Gastroesophageal sphincter (tissue), 4 donors: ENCODE data around the gene OPCML. TPM values are rescaled to one million over a fixed set of nuclear protein-coding genes. Genes with fewer than 3 reads are reported as not detected.

ENCODE experiments used
- ATAC-seq: fragments of 150-250 bp; one replicate; pipeline ENCODE4 v1.9.1; 2016; ENCODE audit warnings: mild to moderate bottlenecking, moderate library complexity
- H3K27ac ChIP-seq, 4 donors: fragments of 200-600 bp; sonication (generic) in 3 of 4; 1 replicate in 3 of 4; 2 replicates in 1 of 4; pipeline ENCODE4 v1.5.1; 2016 to 2019
- H3K27me3 ChIP-seq: fragments of 200-600 bp; sonication (generic); one replicate; pipeline ENCODE4 v1.5.1; 2019
- H3K36me3 ChIP-seq, 2 donors: fragments of 200-600 bp; sonication (generic); one replicate each; pipeline ENCODE4 v1.5.1; 2019; ENCODE audit warnings: control low read depth in 1 of 2
- H3K4me1 ChIP-seq, 3 donors: fragments of 200-600 bp; sonication (generic); 1 replicate in 2 of 3; 2 replicates in 1 of 3; pipeline ENCODE4 v1.5.1; 2016 to 2019; ENCODE audit warnings: control low read depth in 2 of 3
- H3K4me3 ChIP-seq, 2 donors: fragments of 200-600 bp; sonication (generic); one replicate each; pipeline ENCODE4 v1.5.1; 2019; ENCODE audit warnings: mild to moderate bottlenecking in 1 of 2, moderate library complexity in 1 of 2
- H3K9me3 ChIP-seq, 3 donors: fragments of 200-600 bp; sonication (generic); one replicate each; pipeline ENCODE4 v1.5.1; 2017 to 2019; ENCODE audit warnings: control low read depth in 2 of 3
- CTCF ChIP-seq, 4 experiments: fragments of 200-600 bp in 2 of 4; fragments of 450-650 bp in 2 of 4; sonication (generic) in 1 of 4; IDR thresholded peaks; one replicate each; pipeline ENCODE4 v1.5.1; 2017 to 2019; ENCODE audit warnings: antibody characterized with exemption in 4 of 4, mild to moderate bottlenecking in 2 of 4, moderate library complexity in 2 of 4
- EP300 ChIP-seq: sonication (generic); formaldehyde crosslinking; IDR thresholded peaks from one replicate; pipeline ENCODE4 v1.6.1; 2017; ENCODE audit warnings: antibody characterized with exemption, mild to moderate bottlenecking
- POLR2A ChIP-seq, 2 donors: fragments of 450-650 bp; IDR thresholded peaks; one replicate each; pipeline ENCODE4 v1.6.1; 2017; ENCODE audit warnings: antibody characterized with exemption in 2 of 2, mild to moderate bottlenecking in 2 of 2, moderate library complexity in 1 of 2
- POLR2AphosphoS5 ChIP-seq: sonication (generic); formaldehyde crosslinking; IDR thresholded peaks from one replicate; pipeline ENCODE4 v1.6.1; 2017; ENCODE audit warnings: antibody characterized with exemption
- whole genome bisulfite sequencing, 2 donors: methylation state at CpG; one replicate each; pipeline ENCODE4 v1.1.5; 2018; ENCODE audit warnings: low coverage in 1 of 2; 5-methylcytosine and 5-hydroxymethylcytosine counted together
- total RNA-seq, 4 donors: library from RNA; depleted of rRNA; stranded (reverse); fragments of >200 nt; gene quantifications; one replicate each; pipeline ENCODE4 v1.1.0, GENCODE V29; 2016

Gene OPCML
- total RNA-seq, 4 donors from 2014 or later, result 0.13 to 0.93 (median 0.33) TPM

- Histone ChIP-seq H3K4me3 (no peak overlapping the region), H3K4me1 (no peaks in the 10 kb centered on the region), H3K27me3 (peaks cover 53% of the 10 kb centered on the region), H3K36me3 (no peaks in the 10 kb centered on the region), H3K9me3 (no peaks in the 10 kb centered on the region), H3K27ac (no peak overlapping the region)
- 43 to 80% methylated on average over 3 to 7 of the region's 7 CpGs for WGBS, 2 donors
- no peak for ATAC-seq
- no peak for TF ChIP-seq CTCF (IDR thresholded peaks at IDR 0.05)
- TF ChIP-seq POLR2A (IDR thresholded peaks at IDR 0.05), result no peak
- no peak for TF ChIP-seq POLR2AphosphoS5
- no peak for TF ChIP-seq EP300
Observed at GRCh38 chr11:133123366-133123765, 408.9 kb downstream of the OPCML start.

GRCh38 chr11:133122256-133122655, 410.0 kb downstream of the OPCML start:
- no peak overlapping the region for H3K27ac ChIP-seq
- H3K4me1 ChIP-seq, result no peaks in the 10 kb centered on the region
- no peak overlapping the region for H3K4me3 ChIP-seq
- peaks cover 41% of the 10 kb centered on the region for H3K27me3 ChIP-seq
- ATAC-seq, result no peak
- TF ChIP-seq POLR2AphosphoS5 (no peak), POLR2A (IDR thresholded peaks at IDR 0.05) (no peak), CTCF (IDR thresholded peaks at IDR 0.05) (no peak), EP300 (no peak)
- H3K36me3 ChIP-seq, result no peaks in the 10 kb centered on the region
- WGBS, 2 donors, result 11 to 40% methylated on average over 1 to 3 of the region's 3 CpGs
- no peaks in the 10 kb centered on the region for H3K9me3 ChIP-seq

- 56 to 72% methylated on average over 6 of the region's 7 CpGs for WGBS, 2 donors
- no peaks in the 10 kb centered on the region for H3K4me1 ChIP-seq
- TF ChIP-seq POLR2AphosphoS5, result no peak
- no peak for TF ChIP-seq POLR2A (IDR thresholded peaks at IDR 0.05)
- no peak for TF ChIP-seq EP300
- TF ChIP-seq CTCF (IDR thresholded peaks at IDR 0.05), result no peak
- H3K27me3 ChIP-seq, result peaks cover 20% of the 10 kb centered on the region
- no peaks in the 10 kb centered on the region for H3K9me3 ChIP-seq
- H3K27ac ChIP-seq, result no peak overlapping the region
- no peak overlapping the region for H3K4me3 ChIP-seq
- no peaks in the 10 kb centered on the region for H3K36me3 ChIP-seq
- ATAC-seq, result no peak
Observed at GRCh38 chr11:133118563-133119268, 413.6 kb downstream of the OPCML start.

GRCh38 chr11:133115099-133115498, 417.2 kb downstream of the OPCML start:
- H3K4me3 ChIP-seq, result no peak overlapping the region
- peaks cover 0 to 7% (median 0%) of the 10 kb centered on the region in 3 donors for H3K9me3 ChIP-seq
- no peaks in the 10 kb centered on the region for H3K4me1 ChIP-seq
- WGBS, 2 donors, result 80 to 91% methylated on average over 3 to 5 of the region's 7 CpGs
- no peak for ATAC-seq
- H3K27ac ChIP-seq, result no peak overlapping the region
- no peaks in the 10 kb centered on the region for H3K36me3 ChIP-seq
- TF ChIP-seq POLR2AphosphoS5, result no peak
- TF ChIP-seq EP300, result no peak
- TF ChIP-seq CTCF (IDR thresholded peaks at IDR 0.05), result no peak
- no peak for TF ChIP-seq POLR2A (IDR thresholded peaks at IDR 0.05)
- peaks cover 5% of the 10 kb centered on the region for H3K27me3 ChIP-seq

- no peak for TF ChIP-seq EP300
- no peak for TF ChIP-seq CTCF (IDR thresholded peaks at IDR 0.05)
- TF ChIP-seq POLR2AphosphoS5, result no peak
- no peak for TF ChIP-seq POLR2A (IDR thresholded peaks at IDR 0.05)
- H3K36me3 ChIP-seq, result no peaks in the 10 kb centered on the region
- peaks cover 0 to 5% (median 0%) of the 10 kb centered on the region in 3 donors for H3K9me3 ChIP-seq
- 70 to 71% methylated on average over 3 of the region's 3 CpGs for WGBS, 2 donors
- no peak for ATAC-seq
- no peak overlapping the region for H3K27ac ChIP-seq
- H3K4me3 ChIP-seq, result no peak overlapping the region
- no peaks in the 10 kb centered on the region for H3K4me1 ChIP-seq
- no peaks in the 10 kb centered on the region for H3K27me3 ChIP-seq
Observed at GRCh38 chr11:133107763-133108162, 424.5 kb downstream of the OPCML start.
